ENCODE measurements around the gene MAGI1.

The MAGI1 gene

GRCh38 chr3:65944252-65944651 is 94.5 kb downstream of the MAGI1 start:
- DNase-seq (ENCODE audit: low read depth) = no peak

GRCh38 chr3:65939801-65940246 is 98.9 kb downstream of the MAGI1 start:
- no peak for DNase-seq (ENCODE audit: low read depth)

- no peak for DNase-seq (ENCODE audit: low read depth)
Observed at GRCh38 chr3:65939184-65939583, 99.5 kb downstream of the MAGI1 start.

- DNase-seq (ENCODE audit: low read depth) = no peak
Observed at GRCh38 chr3:65938676-65939075, 100.0 kb downstream of the MAGI1 start.

GRCh38 chr3:65938147-65938546 is 100.6 kb downstream of the MAGI1 start:
- no peak for DNase-seq (ENCODE audit: low read depth)

- no peak for DNase-seq (ENCODE audit: low read depth)
Observed at GRCh38 chr3:65936908-65937638, 101.6 kb downstream of the MAGI1 start.

GRCh38 chr3:65935724-65936123 is 103.0 kb downstream of the MAGI1 start:
- no peak for DNase-seq (ENCODE audit: low read depth)

- no peak for DNase-seq (ENCODE audit: low read depth)
Observed at GRCh38 chr3:65930648-65931047, 108.1 kb downstream of the MAGI1 start.

- no peak for DNase-seq (ENCODE audit: low read depth)
Observed at GRCh38 chr3:65928110-65928509, 110.6 kb downstream of the MAGI1 start.

GRCh38 chr3:65927576-65927975 is 111.1 kb downstream of the MAGI1 start:
- no peak for DNase-seq (ENCODE audit: low read depth)

- no peak for DNase-seq (ENCODE audit: low read depth)
Observed at GRCh38 chr3:65925254-65925954, 113.3 kb downstream of the MAGI1 start.

GRCh38 chr3:65924762-65925161 is 114.0 kb downstream of the MAGI1 start:
- no peak for DNase-seq (ENCODE audit: low read depth)

GRCh38 chr3:65922441-65922840 is 116.3 kb downstream of the MAGI1 start:
- no peak for DNase-seq (ENCODE audit: low read depth)

- no peak for DNase-seq (ENCODE audit: low read depth)
Observed at GRCh38 chr3:65919826-65920225, 118.9 kb downstream of the MAGI1 start.

- DNase-seq (ENCODE audit: low read depth) = no peak
Observed at GRCh38 chr3:65915477-65915876, 123.2 kb downstream of the MAGI1 start.

GRCh38 chr3:65914740-65915367 is 123.9 kb downstream of the MAGI1 start:
- DNase-seq (ENCODE audit: low read depth) = no peak

GRCh38 chr3:65914032-65914739 is 124.5 kb downstream of the MAGI1 start:
- no peak for DNase-seq (ENCODE audit: low read depth)

GRCh38 chr3:65912647-65913046 is 126.1 kb downstream of the MAGI1 start:
- no peak for DNase-seq (ENCODE audit: low read depth)

GRCh38 chr3:65908588-65908987 is 130.1 kb downstream of the MAGI1 start:
- no peak for DNase-seq (ENCODE audit: low read depth)

GRCh38 chr3:65907232-65908130 is 131.2 kb downstream of the MAGI1 start:
- DNase-seq (ENCODE audit: low read depth) = no peak

GRCh38 chr3:65905771-65906170 is 132.9 kb downstream of the MAGI1 start:
- no peak for DNase-seq (ENCODE audit: low read depth)

Data from HS-5 (cell line).